Stimulated activated CD4-positive, alpha-beta T cell treated with anti-CD3 and anti-CD28 coated beads, Interleukin-15, amount 100 ng/mL, for 1 hour (primary cell): ENCODE data around the gene TBC1D8.

Experiments
- DNase-seq, 2 donors: peaks; one replicate each; pipeline ENCODE4 v3.0.0-alpha.2; 2020; ENCODE audit warnings: low read depth in 1 of 2, low spot score in 1 of 2

Gene TBC1D8

DNA sequence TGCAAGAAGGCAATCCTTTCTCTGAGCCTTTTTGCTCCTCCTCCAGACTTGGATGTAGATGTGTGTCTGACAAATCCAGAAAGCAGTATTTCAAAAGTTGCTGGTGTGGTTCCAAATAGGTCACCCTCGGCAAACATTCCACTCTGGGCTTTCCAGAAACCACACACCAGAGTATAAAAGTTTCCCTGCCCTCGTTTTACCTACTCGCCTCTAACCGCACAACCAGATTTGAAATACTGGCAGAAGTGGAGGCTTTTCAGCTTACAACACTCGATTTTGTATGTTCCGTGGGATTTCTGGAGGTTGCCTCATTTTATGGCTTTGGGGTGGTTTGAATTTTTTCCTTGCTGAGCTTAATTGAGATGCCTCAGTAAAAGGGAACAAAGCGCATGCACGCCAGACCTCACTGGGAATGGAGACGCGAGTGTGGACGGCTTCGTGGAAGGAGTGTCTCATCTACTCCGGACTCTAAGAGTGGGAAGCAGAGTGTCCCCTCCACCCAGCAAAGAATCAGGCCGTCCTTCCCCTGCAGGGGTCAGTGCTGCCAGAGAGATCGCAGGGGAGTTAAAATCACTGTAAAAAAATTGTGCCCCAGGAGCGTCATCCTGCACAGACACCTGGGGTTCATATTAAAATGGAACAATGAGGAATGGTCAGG, 193.1 kb downstream of the TBC1D8 start:
- DNase-seq, result no peak
